Activated T-cell treated with anti-CD3 and anti-CD28 coated beads, Interleukin-2, amount 50 U/mL, for 72 hours (primary cell): ENCODE measurements around the gene LARGE1. TPM values are rescaled to one million over a fixed set of nuclear protein-coding genes. Genes with fewer than 3 reads are reported as not detected.
A peak's percentile ranks its signal among the peaks of the same experiment; 100 is the strongest.

Experiments used
- ATAC-seq, 2 donors: fragments of 150-1000 bp; cut with Tn5 transposase; replicated peaks in 1 of 2; 2 replicates each; pipeline ENCODE4 v1.10.0; 2021; ENCODE audit warnings: moderate library complexity in 2 of 2, mild to moderate bottlenecking in 1 of 2
- DNase-seq, 2 donors: peaks; one replicate each; pipeline ENCODE4 v3.0.0; 2021 to 2022; ENCODE audit warnings: mixed read lengths in 1 of 2
- H3K27ac Mint-ChIP-seq: one replicate; pipeline ENCODE4 v1.8.0; 2022; ENCODE audit warnings: mild to moderate bottlenecking, moderate library complexity, mixed read lengths
- H3K27me3 Mint-ChIP-seq: one replicate; pipeline ENCODE4 v1.8.0; 2022; ENCODE audit warnings: low read depth, mixed read lengths
- H3K36me3 Mint-ChIP-seq, 2 donors: one replicate each; pipeline ENCODE4 v1.8.0; 2022; ENCODE audit warnings: mixed read lengths in 2 of 2, mild to moderate bottlenecking in 1 of 2; ENCODE audit not compliant: insufficient read depth in 2 of 2
- H3K4me1 Mint-ChIP-seq: one replicate; pipeline ENCODE4 v1.8.0; 2022; ENCODE audit warnings: low read depth, mixed read lengths
- H3K4me3 Mint-ChIP-seq, 2 donors: one replicate each; pipeline ENCODE4 v1.8.0; 2022; ENCODE audit warnings: mild to moderate bottlenecking in 2 of 2, mixed read lengths in 2 of 2, moderate library complexity in 2 of 2
- H3K9me3 Mint-ChIP-seq, 2 donors: one replicate each; pipeline ENCODE4 v1.8.0; 2022; ENCODE audit warnings: mixed read lengths in 2 of 2
- total RNA-seq, 2 donors: library from RNA; stranded (reverse); gene quantifications; one replicate each; pipeline ENCODE4 v1.2.3, GENCODE V29; 2022

Gene LARGE1
- total RNA-seq, 2 donors from 2014 or later: 0.82 to 3.6 TPM

DNA sequence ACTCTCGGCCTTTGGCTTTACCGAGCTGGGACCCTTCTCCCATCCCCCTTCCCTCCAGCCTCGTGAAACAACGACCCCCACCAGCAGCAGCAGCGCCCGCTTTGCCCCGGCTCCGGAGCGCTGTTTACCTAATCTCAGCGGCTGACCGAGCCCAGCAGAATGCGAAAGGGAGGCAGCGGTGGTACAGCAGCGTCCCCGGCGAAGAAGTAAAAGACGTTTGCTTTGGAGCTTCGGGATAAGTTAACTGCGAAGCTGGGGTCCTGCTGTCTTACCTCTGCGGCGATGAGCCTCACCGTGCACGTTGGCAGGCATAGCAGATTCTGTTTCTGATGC, 2.0 kb upstream of the LARGE1 start:
- peak in 1 of 2 donors; percentile 19 for DNase-seq
- peaks cover 59% of the 10 kb centered on the region for H3K27me3 Mint-ChIP-seq
- H3K36me3 Mint-ChIP-seq: peaks cover 2 to 3% of the 10 kb centered on the region in 2 donors
- H3K4me3 Mint-ChIP-seq: peak overlapping the region; percentile 73 to 88
- no peak overlapping the region for H3K27ac Mint-ChIP-seq
- peaks cover 17% of the 10 kb centered on the region for H3K4me1 Mint-ChIP-seq
- no peaks in the 10 kb centered on the region for H3K9me3 Mint-ChIP-seq
- ATAC-seq: no peak

- peak overlapping the region; percentile 75 to 88 for H3K4me3 Mint-ChIP-seq
- ATAC-seq (no peak), DNase-seq (peak; percentile 23 to 43)
- peaks cover 2 to 3% of the 10 kb centered on the region in 2 donors for H3K36me3 Mint-ChIP-seq
- H3K9me3 Mint-ChIP-seq: no peaks in the 10 kb centered on the region
- peak overlapping the region; percentile 33 for H3K27ac Mint-ChIP-seq
- H3K27me3 Mint-ChIP-seq: peaks cover 65% of the 10 kb centered on the region
- peaks cover 17% of the 10 kb centered on the region for H3K4me1 Mint-ChIP-seq
Measured at GRCh38 chr22:33921525-33922348, 1.5 kb upstream of the LARGE1 start.

DNA sequence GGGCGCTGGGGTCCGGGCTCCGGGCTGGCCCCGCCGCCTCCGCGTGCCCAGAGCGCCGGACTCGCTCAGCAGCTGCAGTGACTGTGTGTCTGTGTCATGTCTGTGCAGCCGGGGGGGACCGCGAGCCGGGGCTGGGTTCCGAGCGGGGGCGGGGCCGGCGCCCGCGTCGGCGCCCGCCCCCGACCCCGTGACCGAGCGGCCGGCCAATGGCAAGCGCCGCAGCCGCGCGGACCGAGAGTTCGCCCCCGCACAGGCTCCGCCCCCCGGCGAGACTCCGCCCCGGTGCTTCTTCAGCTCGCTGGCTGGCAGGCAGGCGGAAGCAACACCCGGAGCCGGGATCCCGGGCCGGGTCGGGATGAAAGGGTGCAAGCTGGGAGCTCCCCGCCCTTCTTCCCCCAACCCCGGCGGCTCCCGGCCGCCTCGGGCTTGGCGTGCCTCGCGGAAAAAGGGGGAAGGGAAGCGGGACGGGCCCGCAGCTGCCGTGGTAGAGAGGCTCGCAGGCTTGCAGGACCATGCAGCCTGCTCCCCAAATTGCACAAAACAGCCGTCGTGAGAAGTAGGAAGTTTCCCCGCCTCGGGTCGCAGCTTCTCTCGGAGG, 750 bp upstream of the LARGE1 start:
- Mint-ChIP-seq H3K27me3 (peaks cover 70% of the 10 kb centered on the region), H3K27ac (no peak overlapping the region), H3K4me1 (peaks cover 17% of the 10 kb centered on the region), H3K9me3 (no peaks in the 10 kb centered on the region), H3K4me3 (peak overlapping the region; percentile 75 to 88), H3K36me3 (peaks cover 2 to 3% of the 10 kb centered on the region in 2 donors)
- DNase-seq: peak; percentile 92 to 96
- ATAC-seq: peak; percentile 91 to 92

DNA sequence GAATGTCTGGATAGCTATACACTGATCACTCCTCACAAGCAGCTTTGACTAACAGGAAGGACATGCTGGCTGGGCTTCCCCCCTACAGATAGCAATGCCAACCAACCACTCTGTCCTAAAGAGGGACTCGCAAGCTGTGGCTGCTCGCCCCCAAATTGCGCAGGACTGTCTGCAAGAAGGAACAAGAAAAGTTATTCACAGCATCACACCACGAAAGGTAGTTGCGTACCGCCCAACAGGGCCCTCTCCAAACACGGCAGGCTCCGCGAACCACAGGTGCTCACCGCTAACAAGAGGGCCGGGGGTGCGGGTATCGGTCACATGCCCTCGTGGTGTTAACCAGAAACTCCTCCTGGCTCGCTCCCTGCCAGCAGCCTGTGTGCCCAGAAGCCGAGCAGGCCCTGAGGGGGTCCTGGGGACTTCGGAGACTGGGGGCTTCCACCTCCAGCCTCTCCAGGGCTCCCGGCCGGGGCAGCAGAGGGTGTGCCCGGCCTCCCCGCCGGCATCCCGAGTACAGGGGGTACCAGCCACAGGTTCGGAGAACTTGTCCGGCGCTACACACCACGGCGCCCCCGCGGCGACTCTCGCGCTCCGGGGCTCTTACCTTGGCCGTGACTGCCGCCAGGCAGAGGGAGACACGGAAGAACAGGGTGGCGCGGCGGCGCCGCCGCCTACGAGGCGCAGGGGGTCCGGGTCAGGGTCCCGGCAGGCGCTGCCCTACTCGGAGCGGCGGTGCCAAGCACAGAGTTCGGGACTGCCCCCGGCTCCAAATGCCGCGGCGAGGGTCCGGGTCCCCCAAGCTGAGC, 682 bp downstream of the LARGE1 start:
- Mint-ChIP-seq H3K36me3 (peaks cover 2 to 3% of the 10 kb centered on the region in 2 donors), H3K27ac (no peak overlapping the region), H3K4me3 (peak overlapping the region; percentile 43 to 65), H3K27me3 (peaks cover 64% of the 10 kb centered on the region), H3K9me3 (no peaks in the 10 kb centered on the region), H3K4me1 (peaks cover 17% of the 10 kb centered on the region)
- DNase-seq (peak in 1 of 2 donors; percentile 21), ATAC-seq (peak in 1 of 2 donors; percentile 5)

GRCh38 chr22:33918676-33919365, 1.5 kb downstream of the LARGE1 start:
- Mint-ChIP-seq H3K9me3 (no peaks in the 10 kb centered on the region), H3K4me3 (peak overlapping the region; percentile 43 to 65), H3K27me3 (peaks cover 63% of the 10 kb centered on the region), H3K27ac (no peak overlapping the region), H3K4me1 (peaks cover 17% of the 10 kb centered on the region), H3K36me3 (peaks cover 2 to 3% of the 10 kb centered on the region in 2 donors)
- DNase-seq (no peak), ATAC-seq (no peak)

DNA sequence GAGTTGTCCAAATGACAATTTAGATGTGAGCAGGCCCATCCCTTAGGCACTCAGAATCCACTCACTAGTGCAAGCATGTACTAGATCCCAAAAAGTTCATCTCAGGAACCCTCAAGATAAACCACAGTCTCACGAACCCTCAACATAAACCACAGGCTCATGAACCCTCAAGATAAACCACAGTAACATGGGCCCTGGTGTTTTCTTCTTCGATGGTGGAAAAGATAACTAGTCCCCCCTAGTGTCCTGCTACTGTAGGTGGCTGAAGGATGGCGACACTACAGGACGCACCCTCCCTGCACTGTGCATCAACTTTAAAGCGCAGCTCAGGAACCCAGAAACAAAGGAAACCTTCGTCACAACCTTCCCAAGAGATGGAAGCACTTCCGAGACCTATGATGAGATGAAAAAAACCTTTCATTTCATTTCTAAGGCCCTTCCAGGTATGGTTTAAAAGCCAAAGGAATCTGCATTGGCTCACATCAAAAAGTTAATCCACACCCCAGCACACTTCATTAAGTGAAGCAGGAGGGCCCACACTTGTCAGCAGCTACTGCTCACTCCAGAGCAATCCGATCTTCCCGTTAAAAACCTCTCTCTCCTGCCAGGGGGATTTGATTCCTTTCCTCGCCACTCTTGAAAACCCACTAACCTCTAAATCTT, 2.4 kb downstream of the LARGE1 start:
- Mint-ChIP-seq H3K36me3 (peaks cover 2 to 3% of the 10 kb centered on the region in 2 donors), H3K27me3 (peaks cover 56% of the 10 kb centered on the region), H3K9me3 (no peaks in the 10 kb centered on the region), H3K4me3 (no peak overlapping the region), H3K27ac (no peak overlapping the region), H3K4me1 (peaks cover 15% of the 10 kb centered on the region)
- ATAC-seq (no peak), DNase-seq (no peak)

- H3K36me3 Mint-ChIP-seq: peaks cover 0 to 2% of the 10 kb centered on the region in 2 donors
- no peak overlapping the region for H3K27ac Mint-ChIP-seq
- no peak for DNase-seq
- no peaks in the 10 kb centered on the region for H3K9me3 Mint-ChIP-seq
- H3K4me1 Mint-ChIP-seq: peaks cover 8% of the 10 kb centered on the region
- no peak overlapping the region for H3K4me3 Mint-ChIP-seq
- no peak for ATAC-seq
- H3K27me3 Mint-ChIP-seq: peaks cover 42% of the 10 kb centered on the region
Measured at GRCh38 chr22:33914699-33915098, 5.6 kb downstream of the LARGE1 start.

- Mint-ChIP-seq H3K27me3 (peaks cover 37% of the 10 kb centered on the region), H3K4me1 (peaks cover 3% of the 10 kb centered on the region), H3K4me3 (no peak overlapping the region), H3K9me3 (no peaks in the 10 kb centered on the region), H3K27ac (no peak overlapping the region), H3K36me3 (no peaks in the 10 kb centered on the region)
- no peak for ATAC-seq
- DNase-seq: no peak
Measured at GRCh38 chr22:33914131-33914530, 6.1 kb downstream of the LARGE1 start.

DNA sequence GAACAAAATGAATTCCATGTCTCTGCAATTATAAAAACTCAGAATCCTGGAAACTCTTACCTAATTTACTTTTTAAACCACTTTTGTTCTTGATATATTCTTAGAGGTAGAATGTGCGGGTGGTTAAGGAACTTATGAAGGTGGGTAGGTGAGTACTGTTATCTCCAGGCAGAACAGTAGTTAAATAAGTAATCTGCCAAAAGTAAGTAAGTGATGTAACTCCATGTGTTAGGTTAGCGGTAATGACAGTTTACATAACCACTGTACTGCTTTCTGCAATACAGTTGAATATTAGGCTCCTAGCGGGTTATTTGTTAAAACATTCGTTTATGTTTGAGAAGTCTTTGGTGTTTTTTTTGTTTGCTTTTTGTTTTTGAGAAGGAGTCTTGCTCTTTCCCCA, 7.1 kb downstream of the LARGE1 start:
- H3K4me1 Mint-ChIP-seq: no peaks in the 10 kb centered on the region
- H3K9me3 Mint-ChIP-seq: no peaks in the 10 kb centered on the region
- H3K27me3 Mint-ChIP-seq: peaks cover 27% of the 10 kb centered on the region
- DNase-seq (no peak), ATAC-seq (no peak)
- no peak overlapping the region for H3K27ac Mint-ChIP-seq
- no peaks in the 10 kb centered on the region for H3K36me3 Mint-ChIP-seq
- no peak overlapping the region for H3K4me3 Mint-ChIP-seq

- H3K9me3 Mint-ChIP-seq: no peaks in the 10 kb centered on the region
- no peak overlapping the region for H3K27ac Mint-ChIP-seq
- DNase-seq (no peak), ATAC-seq (no peak)
- no peaks in the 10 kb centered on the region for H3K4me1 Mint-ChIP-seq
- no peak overlapping the region for H3K4me3 Mint-ChIP-seq
- H3K27me3 Mint-ChIP-seq: peaks cover 8% of the 10 kb centered on the region
- H3K36me3 Mint-ChIP-seq: no peaks in the 10 kb centered on the region
Measured at GRCh38 chr22:33909911-33910310, 10.4 kb downstream of the LARGE1 start.

GRCh38 chr22:33909075-33909458, 11.2 kb downstream of the LARGE1 start:
- no peaks in the 10 kb centered on the region for H3K9me3 Mint-ChIP-seq
- no peaks in the 10 kb centered on the region for H3K36me3 Mint-ChIP-seq
- peaks cover 4% of the 10 kb centered on the region for H3K27me3 Mint-ChIP-seq
- no peak overlapping the region for H3K27ac Mint-ChIP-seq
- no peaks in the 10 kb centered on the region for H3K4me1 Mint-ChIP-seq
- no peak for ATAC-seq
- H3K4me3 Mint-ChIP-seq: no peak overlapping the region
- DNase-seq: no peak
